Activated B cell treated with CpG ODN at 0.5 μM for 24 hours (primary cell): ENCODE measurements around the gene CASP4. TPM values are rescaled to one million over a fixed set of nuclear protein-coding genes. Genes with fewer than 3 reads are reported as not detected.

Experiments
- ATAC-seq: fragments of 200-7000 bp; cut with Tn5 transposase; one replicate; pipeline ENCODE4 v1.10.0; 2021; ENCODE audit warnings: low read depth, mild to moderate bottlenecking, moderate library complexity
- CTCF ChIA-PET: fragments of 350-600 bp; sonication (Branson Sonifier 250); formaldehyde crosslinking; loops from one replicate; lab custom pipeline; 2021; ENCODE audit warnings: antibody characterized with exemption; lab: Charles Lee
- POLR2A ChIA-PET: fragments of 350-600 bp; sonication (Branson Sonifier 250); formaldehyde crosslinking; loops from one replicate; lab custom pipeline; 2021; ENCODE audit warnings: antibody characterized with exemption; lab: Charles Lee
- DNase-seq: peaks from one replicate; pipeline ENCODE4 v3.0.0; 2022
- H3K27ac Mint-ChIP-seq: one replicate; pipeline ENCODE4 v1.8.0; 2020; ENCODE audit warnings: mixed read lengths
- H3K27me3 Mint-ChIP-seq: one replicate; pipeline ENCODE4 v1.8.0; 2021; ENCODE audit warnings: mixed read lengths
- H3K36me3 Mint-ChIP-seq: one replicate; pipeline ENCODE4 v1.8.0; 2021; ENCODE audit warnings: low read depth, mixed read lengths
- H3K4me1 Mint-ChIP-seq: one replicate; pipeline ENCODE4 v1.8.0; 2021; ENCODE audit warnings: mixed read lengths
- H3K4me3 Mint-ChIP-seq: one replicate; pipeline ENCODE4 v1.8.0; 2020; ENCODE audit warnings: mild to moderate bottlenecking, mixed read lengths
- H3K9me3 Mint-ChIP-seq: one replicate; pipeline ENCODE4 v1.8.0; 2020; ENCODE audit warnings: mixed read lengths
- intact Hi-C: fragments of 100-400 bp; cut with micrococcal nuclease; formaldehyde crosslinking; loops from one replicate; pipeline ENCODE4 v1.15.1; 2024
- total RNA-seq: library from RNA; stranded (reverse); gene quantifications from 2 replicates; pipeline ENCODE4 v1.2.3, GENCODE V29; 2022
- TF ChIP-seq, protein P1 (sequence below): fragments of 200-600 bp; IDR thresholded peaks from one replicate; pipeline ENCODE4 v1.8.0; 2022; ENCODE audit warnings: antibody characterized with exemption, mild to moderate bottlenecking

Gene CASP4
- total RNA-seq, 1 donor from 2014 or later, result 88.7 TPM

DNA sequence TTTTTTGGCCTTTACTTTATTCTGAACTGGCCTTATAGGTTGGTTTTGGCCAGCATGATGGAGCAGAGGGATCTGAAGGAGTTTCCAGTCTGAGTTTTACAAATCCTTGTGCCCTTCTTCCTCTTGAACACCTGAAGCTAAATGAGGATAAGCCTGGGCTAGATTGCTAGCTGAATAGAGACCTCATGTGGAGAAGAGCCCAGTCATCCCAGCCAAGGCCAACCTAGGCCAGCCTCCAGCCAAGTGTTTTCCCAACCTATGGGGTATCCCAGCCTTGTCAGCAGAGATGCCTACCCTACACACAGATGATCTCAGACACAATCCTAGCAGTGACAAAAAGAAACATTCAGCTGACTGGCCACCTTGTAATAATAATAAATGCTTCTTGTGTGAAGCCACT lies 69.1 kb downstream of the CASP4 start:
- TF ChIP-seq, protein P1, sequence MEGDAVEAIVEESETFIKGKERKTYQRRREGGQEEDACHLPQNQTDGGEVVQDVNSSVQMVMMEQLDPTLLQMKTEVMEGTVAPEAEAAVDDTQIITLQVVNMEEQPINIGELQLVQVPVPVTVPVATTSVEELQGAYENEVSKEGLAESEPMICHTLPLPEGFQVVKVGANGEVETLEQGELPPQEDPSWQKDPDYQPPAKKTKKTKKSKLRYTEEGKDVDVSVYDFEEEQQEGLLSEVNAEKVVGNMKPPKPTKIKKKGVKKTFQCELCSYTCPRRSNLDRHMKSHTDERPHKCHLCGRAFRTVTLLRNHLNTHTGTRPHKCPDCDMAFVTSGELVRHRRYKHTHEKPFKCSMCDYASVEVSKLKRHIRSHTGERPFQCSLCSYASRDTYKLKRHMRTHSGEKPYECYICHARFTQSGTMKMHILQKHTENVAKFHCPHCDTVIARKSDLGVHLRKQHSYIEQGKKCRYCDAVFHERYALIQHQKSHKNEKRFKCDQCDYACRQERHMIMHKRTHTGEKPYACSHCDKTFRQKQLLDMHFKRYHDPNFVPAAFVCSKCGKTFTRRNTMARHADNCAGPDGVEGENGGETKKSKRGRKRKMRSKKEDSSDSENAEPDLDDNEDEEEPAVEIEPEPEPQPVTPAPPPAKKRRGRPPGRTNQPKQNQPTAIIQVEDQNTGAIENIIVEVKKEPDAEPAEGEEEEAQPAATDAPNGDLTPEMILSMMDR, result no peak
- Mint-ChIP-seq H3K4me1 (peaks cover 32% of the 10 kb centered on the region), H3K9me3 (no peaks in the 10 kb centered on the region), H3K27ac (no peak overlapping the region), H3K4me3 (no peak overlapping the region), H3K36me3 (no peaks in the 10 kb centered on the region), H3K27me3 (no peaks in the 10 kb centered on the region)
- ChIA-PET POLR2A (no interaction called here), CTCF (no interaction called here)
- ATAC-seq (no peak), DNase-seq (no peak)
- intact Hi-C loops, result loop anchor here (2.0 kb wide), 1 partner anchor 18 kb away; no protein-coding TSS in a partner anchor

DNA sequence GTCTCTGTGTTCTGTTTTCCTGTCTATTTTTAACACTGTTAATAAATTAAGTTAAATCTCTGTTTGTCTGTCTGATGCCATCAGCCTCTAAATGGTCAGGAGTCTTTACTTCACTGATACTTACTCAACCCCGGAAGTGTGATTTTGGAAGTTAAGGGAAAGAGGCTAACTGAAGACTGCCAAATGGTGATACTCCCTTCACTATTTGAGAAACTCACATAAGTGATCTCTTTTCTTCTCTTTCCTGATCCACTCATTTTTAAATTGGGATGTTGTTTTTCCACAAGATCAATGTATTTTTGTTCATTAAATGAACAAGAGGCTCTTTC lies 69.7 kb downstream of the CASP4 start:
- Mint-ChIP-seq H3K4me3 (peak overlapping the region; percentile 54), H3K9me3 (no peaks in the 10 kb centered on the region), H3K4me1 (peaks cover 32% of the 10 kb centered on the region), H3K27me3 (no peaks in the 10 kb centered on the region), H3K36me3 (no peaks in the 10 kb centered on the region), H3K27ac (peak overlapping the region; percentile 42)
- intact Hi-C loops, result loop anchor here (1.0 to 2.0 kb wide), 3 partner anchors 18 to 39 kb away; no protein-coding TSS in a partner anchor
- POLR2A ChIA-PET, result no interaction called here
- no peak for ATAC-seq
- no peak for DNase-seq
- CTCF ChIA-PET, result no interaction called here
- TF ChIP-seq, protein P1, result no peak

- Mint-ChIP-seq H3K9me3 (no peaks in the 10 kb centered on the region), H3K4me1 (peaks cover 32% of the 10 kb centered on the region), H3K27me3 (no peaks in the 10 kb centered on the region), H3K27ac (peak within 1 kb of the TSS; percentile 42), H3K36me3 (no peaks in the 10 kb centered on the region), H3K4me3 (peak within 1 kb of the TSS; percentile 54)
- TF ChIP-seq, protein P1, result no peak
- intact Hi-C loops, result loop anchor here (1.0 to 2.0 kb wide), 3 partner anchors 19 to 39 kb away; no protein-coding TSS in a partner anchor
- POLR2A ChIA-PET, result no interaction called here
- CTCF ChIA-PET, result no interaction called here
- DNase-seq (no peak), ATAC-seq (peak; percentile 5)
Measured at GRCh38 chr11:104897891-104898684, 70.3 kb downstream of the CASP4 start, which contains the start of gene CASP12. Gene CASP12 (minus strand): TSS chr11:104898460.

- H3K4me3 Mint-ChIP-seq, result no peak overlapping the region
- ChIA-PET POLR2A (no interaction called here), CTCF (interaction anchor here (1.1 kb wide), 1 partner anchor 9 kb away, joined by 4 read pairs; no protein-coding TSS in a partner anchor)
- H3K36me3 Mint-ChIP-seq, result no peaks in the 10 kb centered on the region
- peaks cover 20% of the 10 kb centered on the region for H3K4me1 Mint-ChIP-seq
- no peak overlapping the region for H3K27ac Mint-ChIP-seq
- no peaks in the 10 kb centered on the region for H3K9me3 Mint-ChIP-seq
- DNase-seq, result no peak
- TF ChIP-seq, protein P1, result no peak
- ATAC-seq, result no peak
- no peaks in the 10 kb centered on the region for H3K27me3 Mint-ChIP-seq
- intact Hi-C loops, result no loop called here
Measured at GRCh38 chr11:104895634-104896033, 72.7 kb downstream of the CASP4 start.

- no peak overlapping the region for H3K4me3 Mint-ChIP-seq
- no peaks in the 10 kb centered on the region for H3K36me3 Mint-ChIP-seq
- DNase-seq (no peak), ATAC-seq (no peak)
- H3K27ac Mint-ChIP-seq, result no peak overlapping the region
- TF ChIP-seq, protein P1, result no peak
- no peaks in the 10 kb centered on the region for H3K27me3 Mint-ChIP-seq
- ChIA-PET CTCF (no interaction called here), POLR2A (no interaction called here)
- peaks cover 14% of the 10 kb centered on the region for H3K4me1 Mint-ChIP-seq
- no peaks in the 10 kb centered on the region for H3K9me3 Mint-ChIP-seq
- intact Hi-C loops, result no loop called here
Measured at GRCh38 chr11:104893876-104894275, 74.5 kb downstream of the CASP4 start.

Other genes starting within 250 kb of the CASP4 start
- gene CASP12, start 70.1 kb downstream of the CASP4 start, total RNA-seq, result not detected in 2 replicates
- gene CASP5, start 54.6 kb upstream of the CASP4 start, total RNA-seq, result 0.32 TPM in 1 of 2 replicates, not detected in the other
- gene CASP1, start 66.6 kb upstream of the CASP4 start, total RNA-seq, result 35.7 and 47.0 TPM in 2 replicates
- 31.5 and 33.1 TPM in 2 replicates for gene CARD16, start 76.8 kb upstream of the CASP4 start, total RNA-seq
- not detected in 2 replicates for gene CARD18, start 171.2 kb upstream of the CASP4 start, total RNA-seq